IMR-90 (cell line): ENCODE measurements around the gene PKP4. TPM values are rescaled to one million over a fixed set of nuclear protein-coding genes. Genes with fewer than 3 reads are reported as not detected.
"Not testable (repeated sequence)": the region's sequence is repeated elsewhere in the genome, so short reads cannot be mapped to it uniquely, and the experiment has no call there.

Source experiments
- ATAC-seq: fragments of 200-7000 bp; cut with Tn5 transposase; 2 replicates; pipeline ENCODE4 v1.9.1; 2020; ENCODE audit warnings: low read depth, mild to moderate bottlenecking, moderate library complexity
- BruUV-seq: library from RNA; stranded (reverse); fragments of 400-500 nt; replicated peaks from 2 replicates; lab custom pipeline; 2021; lab: Mats Ljungman, UMichigan
- CTCF ChIA-PET: fragments of 300-600 bp; formaldehyde crosslinking; extraction: SDS; loops from one replicate; lab custom pipeline; 2021; ENCODE audit warnings: antibody characterized with exemption; lab: Yijun Ruan, JAX
- POLR2A ChIA-PET: fragments of 300-600 bp; sonication (Branson Sonifier 250); formaldehyde crosslinking; loops from one replicate; lab custom pipeline; 2022; ENCODE audit warnings: antibody characterized with exemption; ENCODE audit not compliant: unreplicated experiment; lab: Charles Lee
- DNase-seq: peaks from one replicate; pipeline ENCODE4 v3.0.0; 2013
- H2AFZ ChIP-seq: replicated peaks from 2 replicates; pipeline ENCODE3; 2013; ENCODE audit warnings: low read length, mild to moderate bottlenecking; ENCODE audit not compliant: poor library complexity
- H2AK5ac ChIP-seq: 2 replicates; pipeline ENCODE4 v1.6.1; 2013; ENCODE audit warnings: low read depth, low read length, inconsistent platforms
- H2AK9ac ChIP-seq: replicated peaks from 2 replicates; pipeline ENCODE3; 2013; ENCODE audit warnings: mild to moderate bottlenecking, low read depth, low read length, moderate library complexity; ENCODE audit not compliant: poor library complexity
- H2BK120ac ChIP-seq: 2 replicates; pipeline ENCODE4 v1.6.1; 2013; ENCODE audit warnings: low read depth, low read length, inconsistent platforms
- H2BK15ac ChIP-seq: 3 replicates; pipeline ENCODE4 v1.6.1; 2013; ENCODE audit warnings: low read depth, low read length, inconsistent platforms
- H2BK20ac ChIP-seq: 2 replicates; pipeline ENCODE4 v1.6.1; 2013; ENCODE audit warnings: low read depth, mild to moderate bottlenecking, inconsistent platforms, low read length, moderate library complexity
- H2BK5ac ChIP-seq: 2 replicates; pipeline ENCODE4 v1.6.1; 2013; ENCODE audit warnings: mild to moderate bottlenecking, low read depth, low read length, inconsistent platforms; ENCODE audit not compliant: poor library complexity, severe bottlenecking
- H3K14ac ChIP-seq: replicated peaks from 2 replicates; pipeline ENCODE4 v1.6.1; 2013; ENCODE audit warnings: low read depth, low read length, inconsistent platforms
- H3K18ac ChIP-seq: 2 replicates; pipeline ENCODE4 v1.6.1; 2013; ENCODE audit warnings: low read depth, low read length, control low read depth
- H3K23ac ChIP-seq: 2 replicates; pipeline ENCODE4 v1.6.1; 2013; ENCODE audit warnings: low read depth, low read length, inconsistent platforms
- H3K27ac ChIP-seq: 2 replicates; pipeline ENCODE4 v1.5.1; 2013; ENCODE audit warnings: mild to moderate bottlenecking, control low read depth, low read length; ENCODE audit not compliant: insufficient read depth
- H3K27me3 ChIP-seq: 2 replicates; pipeline ENCODE4 v1.6.1; 2013; ENCODE audit warnings: low read length; ENCODE audit not compliant: control insufficient read depth, insufficient read depth
- H3K36me3 ChIP-seq: 2 replicates; pipeline ENCODE4 v1.6.1; 2013; ENCODE audit warnings: low read length, mixed read lengths; ENCODE audit not compliant: control insufficient read depth, insufficient read depth
- H3K4ac ChIP-seq: 2 replicates; pipeline ENCODE4 v1.6.1; 2013; ENCODE audit warnings: low read depth, low read length, inconsistent platforms
- H3K4me1 ChIP-seq: 2 replicates; pipeline ENCODE4 v1.6.1; 2013; ENCODE audit warnings: low read length, mixed read lengths; ENCODE audit not compliant: control insufficient read depth, insufficient read depth
- H3K4me2 ChIP-seq: 2 replicates; pipeline ENCODE4 v1.6.1; 2013; ENCODE audit warnings: low read depth, mild to moderate bottlenecking, control low read depth, low read length, moderate library complexity
- H3K4me3 ChIP-seq: 2 replicates; pipeline ENCODE4 v1.5.1; 2013; ENCODE audit warnings: low read depth, mild to moderate bottlenecking, control low read depth, low read length, moderate library complexity; ENCODE audit not compliant: insufficient read depth
- H3K56ac ChIP-seq: 2 replicates; pipeline ENCODE4 v1.6.1; 2013; ENCODE audit warnings: low read length, inconsistent platforms; ENCODE audit not compliant: insufficient read depth; ENCODE audit errors: extremely low read depth
- H3K79me1 ChIP-seq, 2 experiments: 2 replicates each; pipeline ENCODE4 v1.6.1; 2013; ENCODE audit warnings: low read length in 2 of 2, inconsistent platforms in 1 of 2, low read depth in 1 of 2
- H3K9ac ChIP-seq: 2 replicates; pipeline ENCODE4 v1.6.1; 2013; ENCODE audit warnings: low read depth, low read length, control low read depth
- H3K9me1 ChIP-seq: 2 replicates; pipeline ENCODE4 v1.6.1; 2013; ENCODE audit warnings: low read length, inconsistent platforms; ENCODE audit not compliant: insufficient read depth
- H3K9me3 ChIP-seq: 2 replicates; pipeline ENCODE4 v1.6.1; 2013; ENCODE audit warnings: low read length; ENCODE audit not compliant: control insufficient read depth, insufficient read depth
- H4K20me1 ChIP-seq: 2 replicates; pipeline ENCODE4 v1.6.1; 2013; ENCODE audit warnings: low read length, inconsistent platforms; ENCODE audit not compliant: insufficient read depth
- H4K5ac ChIP-seq: 2 replicates; pipeline ENCODE4 v1.6.1; 2013; ENCODE audit warnings: mild to moderate bottlenecking, low read depth, low read length, control low read depth
- H4K8ac ChIP-seq, 2 experiments: 2 replicates each; pipeline ENCODE4 v1.6.1; 2013; ENCODE audit warnings: low read depth in 2 of 2, low read length in 2 of 2, control low read depth in 1 of 2, inconsistent platforms in 1 of 2
- H4K91ac ChIP-seq: 2 replicates; pipeline ENCODE4 v1.6.1; 2013; ENCODE audit warnings: low read depth, low read length, inconsistent platforms; ENCODE audit not compliant: insufficient read depth
- WGBS, 2 experiments: methylation state at CpG; one replicate each; pipeline versions ENCODE4 v1.1.5 to v1.1.7; 2013; ENCODE audit warnings: missing lambda C conversion rate in 2 of 2; ENCODE audit not compliant: insufficient read length in 1 of 2; ENCODE audit errors: extremely low coverage in 2 of 2; 5-methylcytosine and 5-hydroxymethylcytosine counted together
- dilution Hi-C: fragments of 300-500 bp; cut with HindIII; formaldehyde crosslinking; loops from one replicate; pipeline ENCODE4 v1.14.3; 2018; ENCODE audit warnings: low sequenced_read_pairs; ENCODE audit not compliant: unreplicated experiment
- in situ Hi-C: fragments of 300-500 bp; cut with MboI; formaldehyde crosslinking; loops from 3 replicates; pipeline ENCODE4 v1.14.3; 2019; ENCODE audit warnings: low sequenced_read_pairs, inconsistent platforms, mixed read lengths
- intact Hi-C: fragments of 100-400 bp; cut with micrococcal nuclease; formaldehyde crosslinking; loops from 2 replicates; pipeline ENCODE4 v1.10.0; 2022
- polyA plus RNA-seq, 3 experiments: library from polyadenylated mRNA; depleted of rRNA; stranded (reverse); fragments of >200 nt; gene quantifications; 2 replicates each; pipeline ENCODE4 v1.2.3, GENCODE V29; 2012; ENCODE audit warnings: low replicate concordance in 1 of 3
- total RNA-seq: library from RNA; depleted of rRNA; stranded (reverse); fragments of >200 nt; gene quantifications from 2 replicates; pipeline ENCODE4 v1.2.3, GENCODE V29; 2012

Gene PKP4
- total and polyA plus RNA-seq, 2 of the 4 experiments (the other 2 are of a cell fraction): 20.1 to 37.8 TPM

- H3K4me2 ChIP-seq, H2AK5ac ChIP-seq, H3K27me3 ChIP-seq, H3K56ac ChIP-seq, H2BK20ac ChIP-seq, H2BK15ac ChIP-seq, BruUV-seq, H3K4me3 ChIP-seq, CTCF ChIA-PET, H3K14ac ChIP-seq, H3K18ac ChIP-seq, H2AK9ac ChIP-seq, ATAC-seq, H2AFZ ChIP-seq, H3K36me3 ChIP-seq, DNase-seq, H2BK120ac ChIP-seq, H4K8ac ChIP-seq, H4K5ac ChIP-seq, H3K4me1 ChIP-seq, in situ Hi-C loops, H3K79me1 ChIP-seq, H3K27ac ChIP-seq, H3K9me3 ChIP-seq, H4K91ac ChIP-seq, intact Hi-C loops, H3K23ac ChIP-seq, H3K4ac ChIP-seq, H3K9me1 ChIP-seq, POLR2A ChIA-PET, dilution Hi-C loops, H2BK5ac ChIP-seq, H4K20me1 ChIP-seq, H3K9ac ChIP-seq: not testable (repeated sequence)
- WGBS, 2 experiments: 80% methylated on average over 1 of the region's 8 CpGs; no CpG with 5 or more reads in 1 of the 2 experiments
These were observed 248.1 kb downstream of the PKP4 start for GRCh38 chr2:158704724-158705465.
